ENCODE measurements around the gene ARID1A.

DNA sequence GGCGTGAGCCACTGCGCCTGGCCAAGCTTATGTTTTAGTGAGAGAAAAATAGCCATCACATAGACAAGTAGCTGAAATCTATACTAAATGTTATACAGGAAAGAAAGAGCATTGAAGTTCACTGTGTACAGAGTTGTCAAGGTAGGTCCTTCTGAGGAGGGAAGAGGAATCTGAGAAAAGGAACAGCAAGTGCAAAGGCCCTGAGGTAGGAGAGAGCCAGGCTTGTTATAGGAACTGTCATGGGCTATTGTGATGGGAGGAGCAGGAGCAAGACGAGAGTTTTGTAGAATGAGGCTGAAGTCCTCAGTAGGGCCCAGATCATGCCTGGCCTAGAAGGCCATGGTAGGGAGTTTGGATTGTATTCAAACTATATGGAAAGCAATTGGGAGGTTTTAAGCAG, 135.2 kb downstream of the ARID1A start:
- no peak for TF ChIP-seq GATA2 (IDR thresholded peaks at IDR 0.05; ENCODE audit: low read depth, low read length)
- TF ChIP-seq GATA3 (IDR thresholded peaks at IDR 0.05; ENCODE audit: low read depth, low read length), result no peak
